Measurements from ENCODE around the gene TAF9B.
"Not testable (repeated sequence)": the region's sequence is repeated elsewhere in the genome, so short reads cannot be mapped to it uniquely, and the experiment has no call there.

DNA sequence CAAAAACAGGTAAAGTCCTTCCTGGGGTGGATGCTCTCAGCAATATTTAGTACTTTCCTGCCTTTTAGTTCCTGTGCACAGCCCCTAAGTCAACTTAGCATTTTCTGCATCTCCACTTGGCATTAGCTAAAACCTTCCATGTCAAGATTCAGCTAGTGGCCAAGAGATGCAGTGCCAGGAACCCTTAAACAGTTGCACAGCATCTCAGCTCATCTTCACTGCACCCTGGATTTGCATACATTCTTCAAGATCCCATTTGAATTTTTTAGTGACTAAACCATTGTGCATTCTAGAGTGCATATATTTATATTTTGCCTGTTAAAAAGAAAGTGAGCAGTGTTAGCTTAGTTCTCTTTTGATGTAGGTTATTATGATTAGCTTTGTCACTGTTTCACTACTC, 13.7 kb downstream of the TAF9B start:
- not testable (repeated sequence) for TF ChIP-seq CTCF, POLR2A (IDR thresholded peaks at IDR 0.05)

All from right lobe of liver (tissue), 4 donors.